GM19351 (cell line): ENCODE measurements around the gene INTU.
"Not testable (repeated sequence)": the region's sequence is repeated elsewhere in the genome, so short reads cannot be mapped to it uniquely, and the experiment has no call there.

ENCODE experiments used
- ATAC-seq: cut with Tn5 transposase; IDR thresholded peaks from one replicate; pipeline ENCODE4 v1.9.1; 2021; ENCODE audit warnings: mild to moderate bottlenecking, moderate library complexity; ENCODE audit not compliant: unreplicated experiment

Gene INTU

GRCh38 chr4:127632420-127633403 lies at the start of gene INTU:
TSS of gene INTU (plus strand) at chr4:127632957. CDS start at chr4:127633035, 78 bp downstream.
- peak; percentile 98 for ATAC-seq

GRCh38 chr4:127586496-127586895 lies 46.3 kb upstream of the INTU start:
- not testable (repeated sequence) for ATAC-seq

GRCh38 chr4:127586922-127587571 lies 45.7 kb upstream of the INTU start:
- peak; percentile 100 for ATAC-seq

GRCh38 chr4:127589153-127589552 lies 43.6 kb upstream of the INTU start:
- not testable (repeated sequence) for ATAC-seq

GRCh38 chr4:127598656-127599055 lies 34.1 kb upstream of the INTU start:
- ATAC-seq = no peak

- no peak for ATAC-seq
Observed at GRCh38 chr4:127601029-127601428, 31.7 kb upstream of the INTU start.

- ATAC-seq = no peak
Observed at GRCh38 chr4:127604949-127605709, 27.6 kb upstream of the INTU start.

GRCh38 chr4:127606823-127607222 lies 25.9 kb upstream of the INTU start:
- no peak for ATAC-seq

- ATAC-seq = no peak
Observed at GRCh38 chr4:127609484-127609883, 23.3 kb upstream of the INTU start.

- ATAC-seq = no peak
Observed at GRCh38 chr4:127610488-127610887, 22.3 kb upstream of the INTU start.

- ATAC-seq = no peak
Observed at GRCh38 chr4:127616898-127617297, 15.9 kb upstream of the INTU start.

- no peak for ATAC-seq
Observed at GRCh38 chr4:127618427-127618826, 14.3 kb upstream of the INTU start.

- no peak for ATAC-seq
Observed at GRCh38 chr4:127622621-127622920, 10.2 kb upstream of the INTU start.

GRCh38 chr4:127622921-127623796 lies 9.6 kb upstream of the INTU start:
- no peak for ATAC-seq

- no peak for ATAC-seq
Observed at GRCh38 chr4:127623797-127624083, 9.0 kb upstream of the INTU start.

GRCh38 chr4:127624173-127624572 lies 8.6 kb upstream of the INTU start:
- no peak for ATAC-seq

GRCh38 chr4:127629371-127629770 lies 3.4 kb upstream of the INTU start:
- no peak for ATAC-seq

GRCh38 chr4:127630152-127630551 lies 2.6 kb upstream of the INTU start:
- ATAC-seq = no peak

- no peak for ATAC-seq
Observed at GRCh38 chr4:127631420-127631819, 1.3 kb upstream of the INTU start.

- ATAC-seq = no peak
Observed at GRCh38 chr4:127634181-127634580, 1.4 kb downstream of the INTU start.

- ATAC-seq = no peak
Observed at GRCh38 chr4:127641524-127641923, 8.8 kb downstream of the INTU start.
